GM20431 (cell line): ENCODE results near the gene MDC1.
"Not testable (repeated sequence)": the region's sequence is repeated elsewhere in the genome, so short reads cannot be mapped to it uniquely, and the experiment has no call there.

ENCODE experiments used
- in situ Hi-C: fragments of 300-500 bp; cut with MseI, MboI; formaldehyde crosslinking; loops from one replicate; pipeline ENCODE4 v1.15.0; 2020; ENCODE audit warnings: low sequenced_read_pairs; ENCODE audit not compliant: unreplicated experiment

The MDC1 gene

DNA sequence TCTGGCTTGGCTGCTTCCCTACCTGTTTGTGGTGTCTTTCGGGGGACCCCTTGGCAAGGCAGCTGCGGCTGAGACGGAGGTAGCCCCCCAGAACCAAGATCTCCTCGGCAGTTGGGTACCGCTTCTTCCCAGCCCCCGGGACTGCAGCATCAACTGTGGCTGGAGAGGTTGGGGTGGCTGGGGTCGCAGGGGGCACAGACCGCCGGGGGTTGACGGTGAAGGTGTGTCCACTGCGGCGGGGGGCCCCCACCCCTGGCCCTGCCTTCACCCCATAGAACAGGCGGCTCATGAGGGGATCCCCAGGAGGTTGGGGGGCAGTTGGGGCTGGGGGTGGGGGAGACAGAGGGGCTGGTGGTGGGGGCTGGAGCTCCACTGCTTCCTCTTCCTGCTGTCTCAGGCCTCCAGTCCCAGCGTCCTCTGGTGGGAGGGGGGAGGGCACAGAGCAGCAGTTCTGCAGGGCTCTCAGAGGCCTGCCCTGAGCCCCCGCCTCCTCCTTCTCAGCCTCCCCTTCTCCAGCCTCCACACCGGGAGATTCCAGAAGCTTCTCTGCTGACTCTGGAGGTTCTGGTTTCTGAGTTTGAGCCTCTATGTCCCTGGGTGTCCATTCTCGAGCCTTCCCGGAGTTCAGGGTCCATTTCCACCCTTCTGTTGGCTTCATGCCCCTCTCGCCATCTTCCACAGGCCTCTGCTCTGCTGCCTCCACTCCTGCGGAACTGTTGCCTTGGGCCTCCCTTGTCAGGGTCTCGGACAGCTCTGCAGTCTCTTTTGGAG, 32.5 kb downstream of the MDC1 start:
- in situ Hi-C loops: no loop called here

DNA sequence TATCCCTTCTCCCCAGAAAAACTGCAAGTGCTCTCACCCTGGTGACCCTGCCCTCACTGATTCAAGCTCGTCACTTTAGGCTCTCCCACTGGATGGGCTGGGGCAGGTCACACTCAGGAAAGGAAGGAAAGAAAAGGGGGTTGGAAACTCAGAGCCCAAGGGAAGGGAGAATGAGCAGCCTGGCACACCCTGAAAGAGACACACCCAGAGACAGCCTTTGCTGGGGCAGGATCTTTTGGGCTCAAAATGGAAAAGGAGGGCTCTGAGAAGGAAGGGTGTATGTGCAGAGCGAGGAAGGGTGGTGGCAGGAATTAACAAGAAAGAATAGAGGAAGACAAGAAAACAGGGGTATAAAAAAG, 33.1 kb downstream of the MDC1 start:
- in situ Hi-C loops: no loop called here

DNA sequence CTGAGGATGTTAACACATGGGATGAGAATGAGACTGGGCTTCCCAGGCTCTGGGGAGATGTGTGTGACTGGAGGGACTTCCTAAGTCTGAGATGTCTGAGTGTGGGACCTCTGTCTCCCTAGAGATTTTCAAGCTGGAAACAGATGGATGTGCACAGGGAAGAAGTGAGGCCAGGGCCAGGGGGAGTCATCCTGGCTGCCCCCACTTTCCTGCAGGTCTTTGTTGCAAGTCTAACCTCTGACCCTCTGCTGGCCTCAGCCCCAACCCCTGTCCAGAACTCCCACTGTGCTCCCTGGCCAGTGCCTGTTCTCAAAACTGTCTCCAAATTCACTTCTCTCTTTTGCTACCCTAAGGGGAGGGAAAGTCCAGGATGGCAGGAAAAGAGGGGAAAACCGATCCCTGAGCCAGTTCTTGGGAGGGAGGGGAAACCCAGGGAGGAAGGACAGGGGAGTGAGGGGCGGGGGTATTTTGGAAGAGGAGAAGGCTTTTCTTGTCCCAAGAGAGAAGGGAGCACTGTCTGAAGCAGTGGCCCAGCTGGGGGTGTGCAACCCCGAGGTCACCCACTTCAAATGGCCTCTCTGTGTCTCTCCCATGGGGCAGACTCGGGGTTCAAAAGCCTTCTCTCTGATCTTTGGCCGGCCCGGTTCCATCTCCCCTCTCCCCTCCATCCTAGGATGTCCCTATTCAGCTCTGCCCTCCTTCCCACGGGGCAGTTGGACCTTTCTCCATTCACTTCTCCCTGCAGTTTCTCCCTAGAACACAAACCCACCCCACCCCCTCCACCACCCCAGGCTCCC, 33.7 kb downstream of the MDC1 start:
- in situ Hi-C loops: no loop called here

DNA sequence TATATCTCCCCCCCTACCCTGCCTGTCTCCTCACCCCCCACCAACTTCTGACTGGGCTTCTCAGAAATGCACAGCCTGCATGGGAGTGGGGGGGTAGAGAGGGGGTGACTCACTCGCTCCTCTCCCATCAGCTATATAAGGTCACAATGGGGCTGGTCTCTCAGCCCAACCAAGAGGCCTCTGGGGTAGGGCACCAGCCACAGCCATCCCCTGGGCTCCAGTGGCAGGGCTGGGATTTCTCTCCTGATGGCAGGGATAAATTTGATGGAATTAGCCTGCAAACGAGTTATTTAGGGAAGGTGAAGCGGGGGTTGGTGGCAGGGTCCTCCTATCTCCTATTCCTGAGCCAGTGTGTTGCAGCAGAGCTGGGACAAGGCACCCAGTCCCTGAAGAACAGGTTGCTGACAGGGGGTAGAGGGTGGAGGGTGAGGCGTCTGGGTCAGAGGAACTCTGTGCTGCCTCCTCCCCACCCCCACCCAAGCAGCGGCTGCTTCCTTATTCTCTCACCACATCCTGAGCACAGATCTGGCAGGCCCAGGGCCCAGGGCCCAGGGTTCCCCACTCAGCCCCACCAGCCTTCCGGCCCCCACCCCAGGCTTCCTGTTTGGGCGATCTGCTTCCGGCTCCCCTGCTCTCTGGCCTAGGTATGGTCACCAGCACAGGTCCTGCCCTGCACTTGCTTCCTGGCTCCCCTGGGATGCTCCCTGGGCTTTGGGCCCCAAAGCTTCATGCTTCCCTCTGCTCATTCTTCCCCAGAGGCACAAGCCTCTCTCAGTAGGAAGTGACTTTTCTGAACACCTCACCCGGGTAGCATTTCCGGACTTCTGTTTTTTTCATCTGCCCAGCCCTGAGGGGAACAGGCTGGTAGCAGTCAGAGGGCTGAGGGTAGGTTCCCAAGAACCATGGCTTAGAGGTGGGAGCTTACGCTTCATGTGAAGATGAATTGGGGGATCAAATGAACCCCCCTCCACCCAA, 34.7 kb downstream of the MDC1 start:
- in situ Hi-C loops: no loop called here

DNA sequence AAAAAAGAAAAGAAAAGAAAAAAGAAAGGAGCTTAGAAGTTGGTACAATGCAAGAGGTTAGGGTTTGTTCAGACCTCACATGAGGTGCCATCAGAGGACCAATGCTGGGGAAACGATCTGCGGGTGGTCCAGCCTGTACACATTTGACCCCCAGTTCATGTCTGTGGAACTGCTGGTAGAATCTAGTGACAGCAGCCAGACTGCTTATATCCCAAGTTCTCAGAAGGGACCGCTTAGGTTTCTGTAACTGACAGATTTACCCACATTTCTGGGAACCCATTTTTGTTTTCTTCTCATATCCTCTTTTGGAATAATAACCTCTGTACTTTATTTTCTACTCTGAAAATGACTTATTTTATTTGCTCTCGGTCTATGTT, 35.3 kb downstream of the MDC1 start:
- in situ Hi-C loops: no loop called here

DNA sequence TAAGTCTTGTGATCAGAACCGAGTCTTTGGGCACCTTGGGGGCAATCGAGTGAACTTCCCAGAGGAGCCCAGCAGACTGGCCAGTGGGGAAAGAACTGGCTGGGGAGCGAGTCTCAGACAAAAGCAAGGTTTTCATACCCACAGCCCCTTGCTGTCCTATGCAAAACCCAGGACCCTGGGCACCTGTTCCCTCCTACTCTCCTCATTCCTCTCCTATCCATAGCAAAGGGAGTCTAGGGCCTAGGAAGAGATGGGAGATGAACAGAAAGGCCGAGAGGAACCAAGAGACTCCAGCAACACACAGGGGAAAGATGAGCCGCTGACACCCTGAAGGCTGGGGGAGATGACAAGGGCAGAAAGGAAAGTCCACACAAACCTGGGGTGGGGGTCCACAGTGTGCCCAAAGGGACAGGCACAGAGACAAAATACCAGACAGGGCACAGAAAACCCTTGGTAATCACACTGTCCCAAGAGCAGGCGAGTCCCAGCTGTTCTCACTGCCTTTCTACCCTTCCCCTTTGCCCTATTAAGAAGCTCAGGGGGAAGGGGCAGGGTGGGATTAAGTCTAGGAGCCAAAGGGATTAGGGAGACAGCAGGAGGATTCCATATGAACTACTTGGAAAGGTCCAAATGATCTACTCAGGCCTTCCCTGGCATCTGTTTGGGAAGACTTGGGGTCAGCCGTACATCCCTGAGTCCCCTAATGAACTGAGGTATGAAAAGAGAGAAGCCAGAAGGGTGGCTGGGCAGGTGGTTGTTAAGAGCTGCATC, 37.1 kb downstream of the MDC1 start:
- in situ Hi-C loops: loop anchor here (5.0 kb wide), 1 partner anchor 47 kb away; no protein-coding TSS in a partner anchor

DNA sequence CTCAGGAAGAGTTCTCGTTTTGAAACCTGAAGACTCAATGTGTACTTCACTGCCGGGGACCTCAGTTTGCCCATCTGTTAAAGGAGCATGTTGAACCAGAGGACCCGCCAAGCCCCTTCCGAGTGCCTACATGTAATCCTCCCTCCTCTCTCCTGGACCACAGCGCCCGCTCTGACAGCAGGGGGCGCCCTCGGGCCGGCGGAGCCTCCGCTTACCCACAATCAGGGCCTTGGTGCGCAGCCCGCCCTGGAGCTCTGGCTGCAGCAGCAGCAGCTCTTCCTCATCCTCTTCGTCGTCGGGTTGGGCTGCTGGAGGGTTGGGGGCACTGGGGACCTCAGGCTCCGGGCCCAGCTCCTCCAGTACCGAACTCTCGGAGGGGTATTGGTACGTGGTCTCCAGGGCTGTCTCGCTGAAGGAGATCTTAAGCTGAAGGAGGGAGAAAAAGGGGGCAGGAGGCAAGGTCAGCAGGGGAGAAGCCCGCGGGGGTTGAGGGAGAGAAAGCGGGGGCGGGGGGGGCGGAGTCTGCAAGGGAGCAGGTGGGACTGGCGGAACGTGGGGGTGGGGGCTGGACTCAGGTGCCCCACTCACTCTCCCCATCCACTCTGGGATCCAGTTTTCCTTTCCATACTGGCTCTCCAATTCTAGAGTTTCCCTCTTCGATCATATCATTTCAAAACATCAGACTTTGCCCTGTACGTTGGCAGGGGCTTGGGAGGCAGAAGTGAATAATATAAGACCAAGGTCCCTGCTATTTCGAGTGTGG, 37.9 kb downstream of the MDC1 start:
- in situ Hi-C loops: loop anchor here (5.0 kb wide), 1 partner anchor 48 kb away; no protein-coding TSS in a partner anchor

DNA sequence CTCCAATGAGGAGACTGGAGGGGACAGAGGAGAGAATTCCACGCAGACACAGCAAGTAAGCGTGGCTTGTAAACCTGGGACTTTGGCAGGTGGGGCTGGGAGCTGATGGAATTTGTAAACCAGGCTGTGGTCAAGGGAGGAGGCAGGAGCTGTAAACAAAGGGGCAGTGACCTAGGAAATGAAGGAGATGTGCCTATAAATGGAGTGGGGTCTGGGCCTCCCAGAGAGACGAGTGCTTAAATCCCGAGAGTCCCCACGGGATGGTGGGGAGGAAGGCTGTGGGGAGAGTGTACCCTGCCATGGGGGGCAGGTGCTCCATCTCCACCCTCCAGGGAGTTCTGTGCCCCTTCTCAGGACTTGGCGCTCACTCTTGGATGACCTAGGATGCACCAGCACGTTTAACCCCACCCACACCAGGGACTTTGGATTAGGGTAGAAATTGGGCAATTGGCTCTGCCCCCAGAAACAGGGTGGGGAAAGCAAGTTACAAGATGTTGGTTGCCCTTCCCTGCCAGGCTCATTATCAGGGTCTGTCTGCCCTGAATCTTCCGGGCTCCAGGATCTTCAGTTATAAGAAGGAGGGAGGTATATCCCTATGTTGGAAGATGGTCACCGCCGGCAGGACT, 40.3 kb downstream of the MDC1 start:
- in situ Hi-C loops: loop anchor here (5.0 kb wide), 1 partner anchor 51 kb away; no protein-coding TSS in a partner anchor

DNA sequence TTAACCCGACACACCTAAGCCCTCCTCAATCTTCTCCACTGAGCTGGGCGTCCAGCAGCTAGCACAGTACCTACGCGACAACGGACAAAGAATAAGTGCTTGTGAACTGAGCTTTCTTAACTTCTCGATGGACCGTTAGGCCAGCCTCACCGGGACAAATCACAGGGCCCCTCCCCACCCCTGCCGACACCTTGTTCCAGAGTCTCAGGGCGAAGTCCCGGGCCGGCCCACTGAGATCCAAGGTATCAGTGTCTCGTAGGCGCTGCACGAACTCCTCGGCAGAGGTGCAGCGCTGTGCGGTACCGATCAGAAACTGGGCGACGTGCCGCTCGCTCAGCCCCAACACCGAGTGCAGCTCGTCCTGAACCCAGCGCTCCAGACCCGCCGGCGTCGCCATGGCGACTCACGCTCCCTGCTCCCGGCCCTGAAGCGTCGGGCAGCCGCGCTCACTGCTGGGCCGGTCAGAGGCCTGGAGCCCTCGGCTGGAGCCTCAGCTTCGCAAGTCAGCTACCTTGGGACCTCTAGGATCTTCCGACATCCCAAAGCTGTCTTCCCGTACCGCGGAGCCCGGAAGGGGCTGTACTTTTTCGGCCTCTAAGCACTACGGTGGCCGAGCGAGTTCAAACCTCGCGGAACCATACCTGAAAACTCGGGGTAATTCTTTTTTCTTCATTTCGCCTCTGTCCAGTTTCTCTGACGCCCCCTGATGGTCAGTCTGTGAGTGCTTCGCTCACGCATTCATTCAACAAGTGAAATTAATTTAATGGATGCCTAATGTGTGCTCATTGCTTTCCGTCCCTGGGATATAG, 44.4 kb downstream of the MDC1 start, which contains the start of gene DHX16:
Gene DHX16, minus strand, starts transcription at position 562 of the 809 bp plus-strand sequence. Its CDS starts 165 bp downstream, at position 397.
- in situ Hi-C loops: no loop called here

DNA sequence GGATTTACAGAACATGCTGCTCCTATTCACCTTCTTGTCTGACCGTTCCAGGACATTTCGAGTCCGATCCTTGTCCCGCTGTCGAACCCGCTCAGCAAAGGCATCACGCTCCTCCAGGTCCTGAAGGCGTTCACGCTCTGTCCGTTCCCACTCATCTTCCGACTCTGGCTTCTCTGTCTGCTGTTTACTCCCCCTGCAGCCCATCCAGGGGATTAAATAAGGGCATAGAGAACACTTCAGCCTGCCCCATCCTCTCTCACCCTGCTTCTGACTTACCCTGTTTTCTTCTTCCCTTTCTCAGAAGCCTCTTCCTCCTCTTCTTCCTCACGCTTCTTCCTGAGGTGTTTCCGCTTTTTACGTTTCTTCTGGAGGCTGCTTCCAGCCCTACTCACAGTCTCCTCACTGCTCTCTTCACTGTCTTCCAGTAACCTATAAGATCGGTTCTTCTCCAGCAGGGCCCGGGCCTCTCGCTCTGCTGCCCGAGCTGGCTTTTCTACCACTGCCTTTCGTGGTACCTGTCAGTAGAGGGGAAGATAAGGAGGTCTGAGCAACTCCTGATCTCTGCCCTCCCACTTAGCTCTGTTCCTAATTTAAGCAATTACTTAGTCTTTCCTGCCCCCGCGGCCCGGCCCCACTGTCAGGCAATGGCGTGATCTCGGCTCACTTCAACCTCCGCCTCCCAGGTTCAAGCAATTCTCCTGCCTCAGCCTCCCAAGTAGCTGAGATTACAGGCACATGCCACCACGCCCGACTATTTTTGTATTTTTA, 46.1 kb downstream of the MDC1 start:
- in situ Hi-C loops: no loop called here

DNA sequence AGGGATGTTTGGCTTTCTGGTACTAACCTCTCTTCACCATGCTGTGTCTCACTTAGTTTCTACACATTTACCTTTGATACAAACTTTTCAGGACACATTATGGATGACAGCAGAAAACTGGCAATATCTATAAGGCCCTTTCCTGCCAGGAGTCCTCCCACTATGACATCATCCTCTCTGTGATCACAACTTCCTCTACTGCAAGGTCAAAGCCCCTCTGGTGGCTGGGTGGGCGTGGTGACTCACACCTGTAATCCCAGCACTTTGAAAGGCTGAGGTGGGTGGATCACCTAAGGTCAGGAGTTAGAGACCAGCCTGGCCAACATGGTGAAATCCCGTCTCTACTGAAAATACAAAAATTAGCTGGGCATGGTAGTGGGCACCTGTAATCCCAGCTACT, 50.8 kb downstream of the MDC1 start:
- in situ Hi-C loops: not testable (repeated sequence)

DNA sequence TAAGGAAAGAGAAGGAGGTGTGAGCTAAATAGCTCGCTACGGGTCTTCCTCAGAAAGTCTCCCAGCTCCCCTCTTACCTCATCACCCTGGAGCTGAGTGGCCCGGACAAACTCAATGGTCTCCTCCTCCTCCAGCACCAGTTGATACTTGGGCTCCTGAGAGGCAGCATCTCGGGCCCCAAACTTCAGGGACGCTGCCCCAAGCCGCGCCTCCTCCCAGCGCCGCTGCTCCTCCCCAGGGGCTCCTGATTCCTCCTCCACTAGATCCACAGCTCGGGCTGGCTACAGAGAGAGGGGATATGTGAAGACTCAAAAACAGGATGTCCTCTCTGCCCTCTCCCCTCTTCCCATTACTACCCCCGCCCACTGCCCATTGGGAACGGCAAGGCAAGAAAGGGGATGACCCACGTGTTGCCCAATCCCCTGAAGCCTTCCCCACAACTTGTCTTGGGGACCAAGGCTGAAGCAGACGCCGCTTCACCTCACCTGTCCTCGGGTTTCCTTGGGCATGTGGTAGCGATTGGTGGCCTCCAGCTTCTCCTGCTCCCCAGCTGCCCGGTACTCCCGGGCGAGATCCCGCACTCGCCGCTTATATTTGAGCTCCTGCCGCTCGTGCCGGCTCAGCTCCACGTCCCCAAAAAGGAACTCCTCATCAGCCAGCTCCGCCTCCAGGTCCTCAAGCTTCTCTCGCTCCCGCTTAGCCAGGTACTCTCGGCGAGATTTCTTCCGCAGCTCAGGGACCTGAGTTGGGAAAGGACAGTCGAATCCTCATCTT, 51.9 kb downstream of the MDC1 start:
- in situ Hi-C loops: no loop called here

DNA sequence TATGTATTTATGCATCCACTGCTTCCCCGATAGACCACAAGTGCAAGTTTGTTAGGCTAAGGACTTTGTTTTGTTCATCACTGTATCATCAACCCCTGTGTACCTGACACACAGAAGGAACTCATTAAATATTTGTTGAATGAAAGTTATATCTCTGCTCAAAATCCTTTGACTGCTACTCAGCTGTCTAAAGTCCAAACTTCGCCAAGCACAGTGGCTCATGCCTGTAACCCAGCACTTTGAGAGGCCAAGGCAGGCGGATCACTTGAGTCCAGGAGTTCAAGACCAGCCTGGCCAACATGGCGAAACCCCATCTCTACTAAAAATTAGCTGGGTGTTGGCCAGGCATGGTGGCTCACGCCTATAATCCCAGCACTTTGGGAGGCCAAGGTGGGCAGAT, 59.2 kb downstream of the MDC1 start:
- in situ Hi-C loops: not testable (repeated sequence)

DNA sequence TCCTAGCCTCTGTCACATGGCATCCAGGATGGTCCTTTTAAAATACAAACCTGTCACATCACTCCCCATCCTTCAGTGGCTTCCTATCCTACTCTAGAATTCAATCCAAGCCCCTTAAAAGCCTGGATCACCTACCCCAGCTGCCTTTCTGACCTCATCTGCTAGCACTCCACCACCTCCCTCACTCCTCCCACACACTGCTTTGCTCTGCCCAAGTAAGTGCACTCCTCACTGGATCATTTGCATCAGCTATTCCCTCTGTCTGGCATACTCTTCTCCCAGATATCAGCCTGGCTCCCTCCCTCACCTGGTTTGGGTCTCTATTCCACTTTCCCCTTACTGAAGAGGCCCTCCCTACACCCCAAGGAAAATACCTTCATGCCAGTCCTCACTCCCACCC, 59.6 kb downstream of the MDC1 start:
- in situ Hi-C loops: no loop called here

DNA sequence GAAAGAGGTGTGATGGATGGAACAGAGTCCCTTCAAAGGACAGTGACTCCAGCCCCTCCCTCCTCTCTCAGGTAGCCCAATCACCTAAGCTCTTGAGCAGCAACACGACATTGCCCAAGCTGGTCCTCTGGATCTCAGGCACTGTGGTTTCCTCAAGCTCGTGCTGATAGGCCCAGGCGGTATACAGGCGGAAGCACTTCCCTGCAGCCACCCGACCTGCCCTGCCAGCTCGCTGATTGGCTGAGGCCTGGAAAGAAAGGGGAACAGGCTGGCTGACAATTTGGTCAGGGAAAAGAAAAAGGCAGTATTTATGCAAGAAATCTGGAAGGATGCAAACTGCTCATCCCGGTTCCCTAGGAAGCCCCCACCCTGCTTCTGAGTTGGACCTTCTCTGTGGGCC, 60.6 kb downstream of the MDC1 start:
- in situ Hi-C loops: no loop called here

DNA sequence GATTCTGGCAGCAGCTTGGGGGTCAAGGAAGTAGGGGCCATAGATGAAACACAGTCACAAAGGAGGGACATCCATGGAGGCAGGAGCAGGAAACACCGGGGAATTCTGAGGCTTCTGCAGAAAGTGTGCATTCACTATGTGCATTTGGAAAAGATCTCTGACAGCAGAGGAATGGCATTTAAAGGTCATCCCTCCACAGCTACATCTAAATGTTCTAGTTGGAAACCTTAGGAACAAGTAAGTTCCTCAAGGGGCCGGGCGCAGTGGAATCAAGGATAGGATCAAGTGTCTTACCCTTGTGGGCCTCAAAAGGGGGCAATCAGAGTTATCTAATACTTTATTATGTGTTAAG, 61.4 kb downstream of the MDC1 start:
- in situ Hi-C loops: no loop called here
